T-helper 2 cell treated with Interferon-gamma antibody and Interleukin-4, amounts not matched to agents 5 μg/mL and 100 μg/mL, for 36 hours (primary cell): ENCODE data around the gene NTHL1.

Experiments used
- DNase-seq: peaks from one replicate; pipeline ENCODE4 v3.0.0; 2021; ENCODE audit warnings: low spot score
- H3K27ac Mint-ChIP-seq: one replicate; pipeline ENCODE4 v1.8.0; 2021; ENCODE audit warnings: mild to moderate bottlenecking, mixed read lengths
- H3K27me3 Mint-ChIP-seq: one replicate; pipeline ENCODE4 v1.8.0; 2021; ENCODE audit warnings: low read depth, mixed read lengths
- H3K36me3 Mint-ChIP-seq: one replicate; pipeline ENCODE4 v1.8.0; 2021; ENCODE audit warnings: low read depth, mixed read lengths
- H3K4me1 Mint-ChIP-seq: one replicate; pipeline ENCODE4 v1.8.0; 2021; ENCODE audit warnings: low read depth, mixed read lengths
- H3K4me3 Mint-ChIP-seq: one replicate; pipeline ENCODE4 v1.8.0; 2022; ENCODE audit warnings: mild to moderate bottlenecking, moderate library complexity, mixed read lengths
- H3K9me3 Mint-ChIP-seq: one replicate; pipeline ENCODE4 v1.8.0; 2021; ENCODE audit warnings: mixed read lengths

The NTHL1 gene

DNA sequence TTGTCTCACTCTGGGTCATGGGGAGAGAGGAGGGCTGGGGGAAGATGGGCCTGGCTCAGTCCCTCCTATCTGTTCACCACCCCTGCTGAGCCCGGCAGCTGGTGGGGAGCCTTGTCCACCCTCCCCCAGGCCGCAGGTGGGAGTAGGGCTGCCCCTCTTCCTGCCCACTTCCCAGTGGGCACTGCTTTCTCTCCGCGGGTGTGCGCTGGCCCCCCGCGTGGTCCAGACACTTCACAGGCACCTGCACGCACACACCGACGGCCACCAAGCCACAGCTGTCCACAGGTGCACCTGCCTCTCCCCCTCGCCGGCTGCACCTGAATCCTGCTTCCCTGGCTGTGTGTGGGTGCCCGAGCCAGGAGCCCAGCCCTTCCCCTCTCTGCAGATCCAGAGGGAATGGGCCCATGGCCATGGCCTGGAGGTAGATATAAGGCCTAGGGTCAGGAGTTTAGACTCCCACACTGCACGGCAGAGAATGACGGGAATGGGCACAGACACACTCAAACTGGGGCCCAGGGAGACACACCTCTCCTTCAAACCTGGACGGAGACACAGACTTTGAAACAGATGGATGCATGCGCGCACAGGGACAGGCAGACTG lies 18.9 kb downstream of the NTHL1 start:
- H3K36me3 Mint-ChIP-seq: no peaks in the 10 kb centered on the region
- no peaks in the 10 kb centered on the region for H3K9me3 Mint-ChIP-seq
- H3K27ac Mint-ChIP-seq: no peak overlapping the region
- DNase-seq: no peak
- H3K27me3 Mint-ChIP-seq: peaks cover 27% of the 10 kb centered on the region
- peaks cover 2% of the 10 kb centered on the region for H3K4me1 Mint-ChIP-seq
- no peak overlapping the region for H3K4me3 Mint-ChIP-seq

DNA sequence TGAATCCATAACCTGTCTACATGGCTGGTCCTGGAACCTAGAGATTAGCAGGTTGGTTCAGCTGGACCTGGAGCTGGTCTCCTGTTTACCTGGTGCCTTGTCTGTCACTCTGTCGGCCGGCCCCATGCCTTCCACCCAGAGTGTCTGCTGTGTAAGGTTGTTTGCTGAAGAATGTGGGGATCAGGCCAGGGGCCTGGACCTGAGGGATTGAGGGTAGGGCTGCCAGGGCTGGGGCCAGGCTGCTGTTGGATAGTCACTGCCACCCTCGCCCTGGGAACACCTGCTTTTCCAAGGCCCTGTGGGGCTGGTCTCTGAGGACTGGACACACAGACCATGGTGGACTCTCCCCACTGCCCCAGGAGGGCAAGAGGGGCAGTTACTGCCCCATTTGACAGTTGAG lies 19.5 kb downstream of the NTHL1 start:
- H3K36me3 Mint-ChIP-seq: no peaks in the 10 kb centered on the region

DNA sequence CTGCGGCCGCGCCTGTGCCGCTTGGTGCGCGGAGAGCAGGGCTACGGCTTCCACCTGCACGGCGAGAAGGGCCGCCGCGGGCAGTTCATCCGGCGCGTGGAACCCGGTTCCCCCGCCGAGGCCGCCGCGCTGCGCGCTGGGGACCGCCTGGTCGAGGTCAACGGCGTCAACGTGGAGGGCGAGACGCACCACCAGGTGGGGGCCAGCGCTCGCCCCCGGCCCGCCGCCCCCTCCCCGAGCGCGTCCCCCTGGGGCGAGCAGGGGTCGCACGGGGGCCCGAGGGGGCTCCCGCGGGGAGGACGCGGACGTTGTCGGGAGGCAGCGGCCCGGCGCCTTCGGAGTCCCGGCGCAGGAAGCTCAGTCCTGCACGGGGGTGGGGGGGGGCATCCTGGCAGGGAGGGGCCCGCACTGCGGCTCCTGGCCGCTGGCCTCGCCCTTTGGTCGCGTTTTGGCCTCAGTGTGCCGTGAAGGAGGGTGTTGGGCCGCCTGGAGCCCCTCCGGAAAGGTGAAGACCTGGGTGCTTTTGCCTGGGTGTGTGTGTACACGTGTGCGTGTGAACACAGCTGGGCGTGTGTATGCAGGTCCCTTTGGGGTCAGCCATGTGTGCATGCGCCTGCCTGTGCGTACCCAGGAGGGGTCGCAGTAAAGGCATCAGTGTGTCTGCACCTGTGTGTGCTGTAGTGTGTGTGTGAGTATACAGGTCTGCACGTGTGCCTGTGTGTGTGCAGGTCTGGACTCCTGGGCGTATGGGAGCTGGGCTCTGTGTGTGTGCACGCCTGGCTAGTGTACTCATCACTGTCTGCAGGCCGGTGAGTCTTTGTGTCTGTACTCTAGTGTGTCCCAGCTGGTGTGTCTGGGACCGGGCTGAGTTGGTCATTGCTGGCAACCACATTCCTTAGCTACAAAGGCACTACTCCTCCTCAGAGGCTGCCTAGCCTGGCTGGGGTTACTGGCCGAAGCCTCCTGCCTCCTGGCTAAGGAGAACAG lies 20.3 kb downstream of the NTHL1 start:
- peaks cover 11% of the 10 kb centered on the region for H3K4me1 Mint-ChIP-seq
- DNase-seq: no peak
- H3K27me3 Mint-ChIP-seq: peaks cover 32% of the 10 kb centered on the region
- H3K9me3 Mint-ChIP-seq: no peaks in the 10 kb centered on the region
- peak overlapping the region; percentile 66 for H3K4me3 Mint-ChIP-seq
- H3K27ac Mint-ChIP-seq: no peak overlapping the region
- no peaks in the 10 kb centered on the region for H3K36me3 Mint-ChIP-seq

More for the DNA sequence above, 19.5 kb downstream of the NTHL1 start:
- DNase-seq: no peak
- no peak overlapping the region for H3K27ac Mint-ChIP-seq
- peaks cover 27% of the 10 kb centered on the region for H3K27me3 Mint-ChIP-seq
- peaks cover 4% of the 10 kb centered on the region for H3K4me1 Mint-ChIP-seq
- H3K9me3 Mint-ChIP-seq: no peaks in the 10 kb centered on the region
- no peak overlapping the region for H3K4me3 Mint-ChIP-seq

DNA sequence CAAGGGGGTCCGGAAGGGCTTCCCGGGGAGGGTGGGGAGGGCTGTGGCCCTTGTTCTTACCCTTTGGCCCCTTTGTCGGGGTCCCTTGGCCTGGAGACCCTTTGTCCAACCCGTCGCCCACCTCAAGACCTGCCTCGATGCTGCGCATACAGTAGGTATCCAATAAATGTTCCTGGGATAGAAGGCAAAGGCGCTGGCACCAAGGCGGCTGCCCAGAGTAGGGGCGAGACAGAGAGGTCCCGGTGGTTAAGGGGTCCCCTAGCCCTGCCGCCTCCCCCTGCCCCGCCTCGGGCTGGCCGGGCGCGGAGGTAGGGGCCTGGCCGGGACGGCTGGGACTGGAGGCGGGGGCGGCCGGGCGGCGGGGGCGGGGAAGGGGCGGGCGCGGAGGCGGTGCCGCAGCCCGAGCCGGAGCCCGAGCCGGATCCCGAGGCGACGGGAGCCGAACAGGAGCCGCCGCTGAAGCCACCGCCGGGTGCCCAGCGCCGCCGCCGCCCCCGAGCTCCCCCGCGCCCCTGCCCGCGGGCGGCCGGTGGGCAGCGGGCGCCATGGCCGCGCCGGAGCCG lies 21.1 kb downstream of the NTHL1 start, which contains the start of gene NHERF2:
TSS of gene NHERF2 (plus strand) at position 442 of the 563 bp plus-strand sequence. CDS start at position 546, 104 bp downstream.
- H3K4me3 Mint-ChIP-seq: peak within 1 kb of the TSS; percentile 66
- peaks cover 11% of the 10 kb centered on the region for H3K4me1 Mint-ChIP-seq
- peaks cover 35% of the 10 kb centered on the region for H3K27me3 Mint-ChIP-seq
- no peaks in the 10 kb centered on the region for H3K9me3 Mint-ChIP-seq
- DNase-seq: no peak
- no peaks in the 10 kb centered on the region for H3K36me3 Mint-ChIP-seq
- no peak within 1 kb of the TSS for H3K27ac Mint-ChIP-seq

DNA sequence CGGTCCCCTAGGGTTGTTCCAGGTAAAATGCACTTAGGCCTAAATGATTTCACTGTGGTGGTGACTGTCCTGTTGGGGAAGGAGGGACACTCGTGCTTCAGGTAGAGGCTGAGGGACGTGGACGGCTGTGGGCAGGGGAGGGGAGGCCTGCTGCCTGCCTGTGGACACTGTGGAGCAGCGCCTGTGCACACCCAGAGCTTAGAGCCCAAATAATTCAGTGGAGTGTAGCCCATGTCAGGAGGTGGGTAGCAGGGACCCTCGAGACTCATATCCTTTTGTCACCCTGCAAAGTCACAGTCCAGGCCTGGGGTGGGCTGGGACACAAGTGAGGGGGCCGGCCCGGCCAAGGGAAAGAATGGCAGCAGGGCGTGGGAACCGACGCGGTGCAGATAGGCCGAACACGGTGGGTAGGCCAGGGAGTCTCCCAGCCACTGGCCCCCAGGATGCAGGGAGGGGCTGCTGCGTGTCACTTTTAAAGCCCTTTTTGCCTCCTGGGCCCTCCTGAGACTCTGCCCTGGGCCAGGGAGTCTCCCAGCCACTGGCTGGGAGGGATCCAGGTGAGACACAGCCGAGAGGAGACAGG lies 21.7 kb downstream of the NTHL1 start:
- no peak for DNase-seq
- peak overlapping the region; percentile 59 for H3K4me3 Mint-ChIP-seq

DNA sequence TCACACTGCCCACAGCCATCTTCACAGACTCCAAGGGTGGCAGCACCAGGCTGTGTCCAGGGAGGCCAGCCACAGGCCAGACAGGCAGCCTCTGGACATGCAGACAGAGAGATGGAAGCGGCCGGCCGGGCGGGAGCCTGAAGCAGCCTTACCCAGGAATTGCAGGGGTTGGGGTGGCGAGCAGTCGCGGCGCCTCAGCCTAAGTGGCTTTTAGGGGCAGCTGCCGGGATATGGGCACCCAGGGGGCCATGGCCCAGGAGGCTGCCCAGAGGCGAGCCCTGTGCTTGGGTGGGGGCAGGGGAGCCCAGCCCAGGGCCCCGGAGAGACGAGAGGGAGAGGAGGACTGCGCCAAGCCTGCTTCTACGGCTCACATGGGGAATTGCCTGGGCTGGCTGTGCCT lies 22.4 kb downstream of the NTHL1 start:
- H3K27me3 Mint-ChIP-seq: peaks cover 46% of the 10 kb centered on the region
- no peak overlapping the region for H3K27ac Mint-ChIP-seq
- DNase-seq: no peak
- H3K36me3 Mint-ChIP-seq: no peaks in the 10 kb centered on the region
- H3K4me1 Mint-ChIP-seq: peaks cover 11% of the 10 kb centered on the region
- peak overlapping the region; percentile 59 for H3K4me3 Mint-ChIP-seq
- no peaks in the 10 kb centered on the region for H3K9me3 Mint-ChIP-seq

More for the DNA sequence above, 21.7 kb downstream of the NTHL1 start:
- peaks cover 11% of the 10 kb centered on the region for H3K4me1 Mint-ChIP-seq
- no peaks in the 10 kb centered on the region for H3K36me3 Mint-ChIP-seq
- no peak overlapping the region for H3K27ac Mint-ChIP-seq
- peaks cover 41% of the 10 kb centered on the region for H3K27me3 Mint-ChIP-seq
- H3K9me3 Mint-ChIP-seq: no peaks in the 10 kb centered on the region

DNA sequence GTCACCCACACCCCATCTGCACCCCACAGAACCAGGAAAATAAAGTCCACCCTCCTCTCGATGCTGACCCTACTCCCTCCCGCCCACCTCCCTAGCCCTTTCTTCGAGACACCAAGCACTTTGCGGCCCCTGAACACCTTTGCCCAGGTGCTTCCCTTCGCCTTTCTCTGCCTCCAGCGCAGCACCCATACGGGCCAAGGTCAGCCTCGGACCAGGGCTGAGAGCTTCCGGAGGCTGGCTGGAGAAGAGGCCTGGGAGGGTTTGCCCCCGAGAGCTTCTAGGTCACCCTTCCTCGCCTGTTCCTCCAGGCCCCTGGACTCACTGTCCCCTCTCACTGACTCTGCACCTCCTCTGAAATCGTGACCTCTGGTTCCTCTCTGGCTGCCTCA lies 23.6 kb downstream of the NTHL1 start:
- DNase-seq: no peak
- Mint-ChIP-seq H3K36me3 (no peaks in the 10 kb centered on the region), H3K27ac (peak overlapping the region; percentile 59), H3K4me3 (peak overlapping the region; percentile 28), H3K27me3 (peaks cover 49% of the 10 kb centered on the region), H3K9me3 (no peaks in the 10 kb centered on the region), H3K4me1 (peaks cover 11% of the 10 kb centered on the region)

DNA sequence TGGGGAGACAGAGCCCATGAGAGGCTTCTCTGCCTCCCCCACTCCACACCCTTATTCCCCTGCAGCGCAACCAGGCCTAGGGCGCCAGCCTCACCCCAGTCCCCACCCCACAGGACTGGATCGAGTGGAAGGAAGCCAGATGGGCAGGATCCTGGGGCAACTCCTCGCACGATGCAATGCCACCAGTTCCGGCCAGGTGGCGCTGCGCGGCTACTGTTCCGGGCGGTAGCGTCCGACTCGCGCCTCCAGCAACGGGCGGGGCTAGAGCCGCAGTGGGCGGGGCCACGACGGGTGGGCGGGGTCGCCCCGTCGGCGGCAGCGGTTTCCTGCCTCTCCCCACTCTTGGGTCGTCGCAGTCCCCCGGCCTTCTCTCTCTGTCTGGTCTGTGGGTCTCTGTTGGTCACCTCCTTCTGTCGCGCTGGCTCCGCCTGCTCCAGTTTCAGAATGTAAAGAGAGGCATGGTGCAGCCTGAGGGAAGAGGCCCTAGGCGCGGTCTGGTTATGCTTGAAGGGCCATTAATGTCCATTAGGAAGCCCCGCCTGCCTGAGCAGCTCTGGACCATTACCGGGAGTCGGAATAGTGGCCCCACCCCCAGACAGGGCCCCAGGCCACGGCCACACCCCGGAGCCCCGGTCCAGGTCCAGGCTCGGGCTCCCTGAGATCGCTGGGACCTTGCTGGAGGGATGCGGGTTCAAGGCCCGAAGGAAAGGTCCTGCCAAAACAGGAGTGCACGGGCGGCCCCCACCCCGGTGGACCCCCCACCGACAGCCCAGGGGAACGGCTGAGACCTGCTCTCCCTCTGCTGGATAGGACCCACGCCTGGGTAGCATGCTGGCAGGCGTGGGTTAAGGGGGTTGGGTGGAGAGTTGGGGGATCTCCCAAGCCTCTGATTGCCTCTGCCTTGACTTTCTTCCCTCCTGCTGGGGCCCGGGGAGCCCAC lies 24.3 kb downstream of the NTHL1 start:
- DNase-seq: peak; percentile 91
- Mint-ChIP-seq H3K4me1 (peaks cover 11% of the 10 kb centered on the region), H3K4me3 (peak overlapping the region; percentile 71), H3K27ac (peak overlapping the region; percentile 69), H3K36me3 (no peaks in the 10 kb centered on the region), H3K9me3 (no peaks in the 10 kb centered on the region), H3K27me3 (peaks cover 47% of the 10 kb centered on the region)

DNA sequence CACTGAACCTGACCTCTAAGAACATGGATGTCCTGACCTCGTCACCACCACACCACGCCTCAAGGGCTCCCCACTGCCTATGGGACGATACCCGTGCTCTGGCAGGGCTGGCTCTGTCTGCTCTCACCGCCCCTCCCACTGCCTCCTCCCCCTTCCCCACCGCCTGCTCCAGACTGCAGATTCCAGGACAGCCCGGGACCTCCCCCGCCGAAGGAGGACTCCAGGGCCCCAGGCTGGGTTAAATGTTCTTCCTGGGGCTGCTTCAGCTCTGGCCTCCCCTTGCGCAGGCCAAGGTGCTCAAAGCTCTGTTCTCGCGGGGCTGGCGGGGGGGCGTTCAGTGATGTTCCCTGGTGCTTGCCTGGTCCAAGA lies 24.9 kb downstream of the NTHL1 start:
- no peak for DNase-seq
- H3K4me3 Mint-ChIP-seq: peak overlapping the region; percentile 71
- peaks cover 11% of the 10 kb centered on the region for H3K4me1 Mint-ChIP-seq
- H3K27me3 Mint-ChIP-seq: peaks cover 43% of the 10 kb centered on the region
- H3K36me3 Mint-ChIP-seq: no peaks in the 10 kb centered on the region
- H3K9me3 Mint-ChIP-seq: no peaks in the 10 kb centered on the region
- no peak overlapping the region for H3K27ac Mint-ChIP-seq

DNA sequence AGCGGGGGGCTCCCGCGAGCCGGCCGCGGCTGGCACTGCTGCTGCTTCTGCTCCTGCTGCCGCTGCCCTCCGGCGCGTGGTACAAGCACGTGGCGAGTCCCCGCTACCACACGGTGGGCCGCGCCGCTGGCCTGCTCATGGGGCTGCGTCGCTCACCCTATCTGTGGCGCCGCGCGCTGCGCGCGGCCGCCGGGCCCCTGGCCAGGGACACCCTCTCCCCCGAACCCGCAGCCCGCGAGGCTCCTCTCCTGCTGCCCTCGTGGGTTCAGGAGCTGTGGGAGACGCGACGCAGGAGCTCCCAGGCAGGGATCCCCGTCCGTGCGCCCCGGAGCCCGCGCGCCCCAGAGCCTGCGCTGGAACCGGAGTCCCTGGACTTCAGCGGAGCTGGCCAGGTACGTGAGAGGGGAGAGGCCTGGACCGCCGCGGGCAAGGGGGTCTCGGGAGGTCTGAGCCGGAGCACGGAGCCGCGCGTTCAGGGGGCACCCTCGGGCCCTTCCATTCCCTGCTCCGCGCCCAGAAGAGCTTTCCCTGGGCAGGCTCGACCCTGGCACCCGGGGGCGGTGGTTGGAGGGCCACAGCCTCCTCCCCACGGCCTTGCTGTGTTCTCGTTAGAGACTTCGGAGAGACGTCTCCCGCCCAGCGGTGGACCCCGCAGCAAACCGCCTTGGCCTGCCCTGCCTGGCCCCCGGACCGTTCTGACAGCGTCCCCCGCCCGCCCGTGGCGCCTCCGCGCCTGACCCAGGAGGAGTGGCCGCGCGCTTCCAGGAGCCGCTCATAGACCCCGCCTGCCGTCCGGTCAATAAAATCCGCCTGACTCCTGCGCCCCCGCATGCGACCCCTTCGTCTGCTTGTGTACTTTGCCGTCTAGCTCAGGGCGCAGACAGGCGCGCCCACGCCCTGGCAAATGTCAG lies 27.5 kb downstream of the NTHL1 start:
- no peak overlapping the region for H3K27ac Mint-ChIP-seq
- DNase-seq: no peak
- H3K27me3 Mint-ChIP-seq: peaks cover 33% of the 10 kb centered on the region

DNA sequence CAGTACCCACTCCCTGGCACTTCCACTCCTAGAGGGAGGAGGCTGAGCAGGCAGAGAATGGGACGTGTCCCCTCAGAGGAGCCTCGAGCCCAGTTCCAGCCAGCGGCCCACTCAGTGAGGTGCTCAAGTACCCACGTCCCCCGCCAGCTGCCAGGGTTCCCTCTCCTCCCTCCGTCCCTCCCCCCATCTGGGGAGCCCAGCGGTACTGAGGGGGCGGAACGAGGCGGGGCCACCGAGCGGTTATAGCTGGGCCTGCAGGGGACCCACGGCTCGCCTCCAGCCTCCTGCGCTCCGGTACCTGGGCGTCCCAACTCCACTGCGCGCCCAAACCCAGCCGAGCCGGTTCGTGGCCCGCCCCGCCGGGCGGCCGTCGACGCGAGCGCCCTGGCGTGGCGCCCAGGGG lies 28.1 kb downstream of the NTHL1 start, which contains the start of gene NPW:
TSS of gene NPW (plus strand) at position 268 of the 403 bp plus-strand sequence.
- Mint-ChIP-seq H3K4me3 (peak within 1 kb of the TSS; percentile 26), H3K9me3 (no peaks in the 10 kb centered on the region), H3K27ac (no peak within 1 kb of the TSS), H3K27me3 (peaks cover 31% of the 10 kb centered on the region), H3K4me1 (peaks cover 11% of the 10 kb centered on the region), H3K36me3 (no peaks in the 10 kb centered on the region)
- DNase-seq: no peak

More for the DNA sequence above, 27.5 kb downstream of the NTHL1 start:
- Mint-ChIP-seq H3K4me1 (peaks cover 11% of the 10 kb centered on the region), H3K36me3 (no peaks in the 10 kb centered on the region), H3K4me3 (peak overlapping the region; percentile 26), H3K9me3 (no peaks in the 10 kb centered on the region)

DNA sequence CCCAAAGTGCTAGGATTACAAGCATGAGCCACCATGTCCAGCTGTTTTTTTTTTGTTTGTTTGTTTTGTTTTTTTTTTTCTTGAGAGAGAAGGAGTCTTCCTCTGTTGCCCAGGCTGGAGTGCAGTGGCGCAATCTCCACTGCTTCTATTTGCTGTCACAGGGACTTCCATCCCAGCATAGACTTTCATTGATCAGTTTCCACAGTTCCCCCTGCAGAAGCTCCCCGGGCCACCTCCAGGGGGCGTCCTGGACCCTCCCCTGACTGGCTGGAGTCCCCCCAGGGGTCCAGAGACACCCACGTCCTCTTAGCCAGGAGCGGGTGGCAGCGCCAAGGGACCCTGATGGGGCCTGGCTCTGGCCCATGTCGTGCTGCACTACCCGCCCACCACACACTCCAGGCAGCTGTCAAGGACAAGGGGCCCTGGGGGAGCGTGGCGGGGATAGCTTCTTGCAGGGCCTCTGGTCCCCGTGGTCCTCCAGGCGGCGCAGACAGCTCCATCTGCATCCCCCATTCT lies 31.2 kb downstream of the NTHL1 start:
- no peaks in the 10 kb centered on the region for H3K4me1 Mint-ChIP-seq
- H3K27ac Mint-ChIP-seq: no peak overlapping the region
- DNase-seq: no peak
- H3K27me3 Mint-ChIP-seq: peaks cover 20% of the 10 kb centered on the region
- no peaks in the 10 kb centered on the region for H3K9me3 Mint-ChIP-seq
- H3K36me3 Mint-ChIP-seq: no peaks in the 10 kb centered on the region
- H3K4me3 Mint-ChIP-seq: no peak overlapping the region
